GM13976 (cell line): ENCODE results near the gene AQP12B.
"Not testable (repeated sequence)": the region's sequence is repeated elsewhere in the genome, so short reads cannot be mapped to it uniquely, and the experiment has no call there.

ENCODE experiments used
- DNase-seq: peaks from one replicate; pipeline ENCODE4 v3.0.0; 2012; ENCODE audit warnings: low spot score
- in situ Hi-C: fragments of 300-500 bp; cut with MboI; formaldehyde crosslinking; loops from one replicate; pipeline ENCODE4 v1.12.0; 2022; ENCODE audit warnings: low sequenced_read_pairs, mixed read lengths, inconsistent platforms; ENCODE audit not compliant: unreplicated experiment
- TF ChIP-seq, protein P1 (sequence below): IDR thresholded peaks from 2 replicates; pipeline ENCODE4 v1.5.1; 2012; ENCODE audit warnings: borderline replicate concordance, mild to moderate bottlenecking; ENCODE audit not compliant: insufficient read depth; ENCODE audit errors: extremely low read depth, missing control alignments, control extremely low read depth

Gene AQP12B, protein sequence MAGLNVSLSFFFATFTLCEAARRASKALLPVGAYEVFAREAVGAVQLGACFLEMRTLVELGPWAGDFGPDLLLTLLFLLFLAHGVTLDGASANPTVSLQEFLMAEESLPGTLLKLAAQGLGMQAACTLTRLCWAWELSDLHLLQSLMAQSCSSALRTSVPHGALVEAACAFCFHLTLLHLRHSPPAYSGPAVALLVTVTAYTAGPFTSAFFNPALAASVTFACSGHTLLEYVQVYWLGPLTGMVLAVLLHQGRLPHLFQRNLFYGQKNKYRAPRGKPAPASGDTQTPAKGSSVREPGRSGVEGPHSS

DNA sequence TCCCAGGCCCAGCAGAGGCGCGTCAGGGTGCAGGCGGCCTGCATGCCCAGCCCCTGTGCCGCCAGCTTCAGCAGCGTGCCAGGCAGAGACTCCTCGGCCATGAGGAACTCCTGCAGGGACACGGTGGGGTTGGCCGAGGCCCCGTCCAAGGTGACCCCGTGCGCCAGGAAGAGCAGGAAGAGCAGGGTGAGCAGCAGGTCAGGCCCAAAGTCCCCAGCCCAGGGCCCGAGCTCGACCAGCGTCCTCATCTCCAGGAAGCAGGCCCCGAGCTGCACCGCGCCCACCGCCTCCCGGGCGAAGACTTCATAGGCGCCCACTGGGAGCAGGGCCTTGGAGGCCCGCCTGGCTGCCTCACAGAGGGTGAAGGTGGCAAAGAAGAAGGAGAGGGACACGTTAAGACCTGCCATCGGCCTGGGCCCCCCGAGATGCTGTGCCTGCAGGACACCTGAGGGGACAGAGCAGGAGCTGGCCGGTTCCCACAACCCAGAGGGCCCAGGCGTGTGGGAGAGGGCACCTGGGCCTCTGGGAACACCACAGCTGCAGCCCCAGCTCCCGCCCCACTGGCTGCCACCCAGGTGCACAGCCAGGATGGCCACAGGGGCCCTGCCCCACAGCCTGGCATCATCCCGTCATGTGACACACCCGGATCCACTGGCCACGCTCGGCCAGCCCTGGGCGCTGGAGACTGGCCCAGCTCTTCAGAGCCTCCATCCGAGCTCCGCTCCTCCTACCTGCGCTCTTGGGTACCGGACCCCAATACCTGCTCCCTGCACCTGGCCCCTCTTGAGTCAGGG, at the start of gene AQP12B:
Gene AQP12B (minus strand): TSS at position 455 of the 794 bp plus-strand sequence. CDS start 48 bp downstream, at position 407.
- in situ Hi-C loops, DNase-seq: not testable (repeated sequence)

DNA sequence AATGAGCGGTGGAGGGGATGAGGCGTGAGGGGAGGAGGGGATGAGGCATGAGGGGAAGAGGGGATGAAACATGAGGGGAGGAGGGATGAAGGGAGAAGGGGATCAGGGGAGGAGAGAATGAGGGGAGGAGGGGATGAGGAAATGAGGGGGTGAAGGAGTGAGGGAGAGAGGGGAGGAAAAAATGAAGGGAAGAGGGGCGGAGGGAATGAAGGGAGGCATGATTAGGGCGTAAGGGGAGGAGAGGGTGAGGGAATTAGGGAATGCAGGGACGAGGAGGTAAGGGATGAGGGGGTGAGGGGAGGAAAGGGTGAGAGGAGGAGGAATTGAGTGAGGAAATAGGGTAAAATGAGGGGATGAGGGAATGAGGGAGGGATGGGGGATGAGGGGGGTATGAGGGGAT, 49.5 kb upstream of the AQP12B start:
- no peak for DNase-seq
- TF ChIP-seq, protein P1, sequence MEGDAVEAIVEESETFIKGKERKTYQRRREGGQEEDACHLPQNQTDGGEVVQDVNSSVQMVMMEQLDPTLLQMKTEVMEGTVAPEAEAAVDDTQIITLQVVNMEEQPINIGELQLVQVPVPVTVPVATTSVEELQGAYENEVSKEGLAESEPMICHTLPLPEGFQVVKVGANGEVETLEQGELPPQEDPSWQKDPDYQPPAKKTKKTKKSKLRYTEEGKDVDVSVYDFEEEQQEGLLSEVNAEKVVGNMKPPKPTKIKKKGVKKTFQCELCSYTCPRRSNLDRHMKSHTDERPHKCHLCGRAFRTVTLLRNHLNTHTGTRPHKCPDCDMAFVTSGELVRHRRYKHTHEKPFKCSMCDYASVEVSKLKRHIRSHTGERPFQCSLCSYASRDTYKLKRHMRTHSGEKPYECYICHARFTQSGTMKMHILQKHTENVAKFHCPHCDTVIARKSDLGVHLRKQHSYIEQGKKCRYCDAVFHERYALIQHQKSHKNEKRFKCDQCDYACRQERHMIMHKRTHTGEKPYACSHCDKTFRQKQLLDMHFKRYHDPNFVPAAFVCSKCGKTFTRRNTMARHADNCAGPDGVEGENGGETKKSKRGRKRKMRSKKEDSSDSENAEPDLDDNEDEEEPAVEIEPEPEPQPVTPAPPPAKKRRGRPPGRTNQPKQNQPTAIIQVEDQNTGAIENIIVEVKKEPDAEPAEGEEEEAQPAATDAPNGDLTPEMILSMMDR: no peak
- in situ Hi-C loops: no loop called here

DNA sequence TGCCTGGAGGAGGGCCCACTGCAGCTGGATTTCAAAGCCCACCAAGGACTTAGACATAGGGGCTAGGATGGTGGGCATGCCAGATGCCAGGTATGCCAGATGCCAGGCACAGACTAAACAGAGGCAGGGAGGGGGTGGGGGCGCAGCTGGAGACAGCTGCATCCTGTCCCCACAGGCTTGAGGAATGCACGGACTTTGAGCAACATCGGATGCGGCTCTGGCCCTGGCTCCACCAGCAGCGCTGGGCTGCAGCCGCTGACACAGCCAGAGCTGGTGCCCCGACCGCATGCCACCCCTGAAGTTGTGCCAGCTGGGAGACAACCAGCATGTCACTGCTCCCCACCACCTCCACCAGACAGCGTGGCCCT, 48.5 kb upstream of the AQP12B start:
- no peak for DNase-seq
- TF ChIP-seq, protein P1: no peak
- in situ Hi-C loops: no loop called here

DNA sequence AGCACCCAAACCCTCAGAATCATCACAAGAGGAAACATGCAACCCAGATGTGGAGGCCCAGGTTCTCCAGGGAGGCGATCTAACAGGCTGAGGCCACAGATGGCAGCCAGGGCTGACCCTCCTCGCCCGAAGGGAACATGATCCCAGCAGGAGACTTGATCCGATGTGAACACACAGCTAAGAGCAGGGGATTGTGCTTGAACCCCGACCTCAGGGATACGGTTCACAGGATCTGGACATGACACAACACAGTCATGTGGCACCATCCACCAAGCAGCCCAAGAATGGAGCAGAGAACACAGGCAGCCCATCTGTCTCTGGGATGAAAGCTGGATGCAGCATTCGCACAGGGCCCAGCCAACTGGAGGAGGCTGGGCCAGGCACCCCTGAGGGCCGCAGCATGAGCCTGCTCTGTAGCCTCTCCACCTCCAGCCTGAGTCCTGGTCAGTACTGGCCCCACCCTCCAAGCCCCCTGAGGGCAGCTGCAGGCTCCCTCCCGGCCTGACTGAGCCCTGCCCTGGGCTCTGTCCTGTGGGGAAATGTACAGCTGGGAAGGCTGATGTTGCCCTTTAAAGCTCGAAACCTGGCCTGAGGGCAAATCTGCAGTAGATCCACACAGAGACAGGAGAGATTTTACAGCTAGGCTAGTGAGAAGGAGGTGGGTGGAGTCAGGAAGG, 48.0 kb upstream of the AQP12B start:
- TF ChIP-seq, protein P1: no peak
- no peak for DNase-seq
- in situ Hi-C loops: no loop called here

DNA sequence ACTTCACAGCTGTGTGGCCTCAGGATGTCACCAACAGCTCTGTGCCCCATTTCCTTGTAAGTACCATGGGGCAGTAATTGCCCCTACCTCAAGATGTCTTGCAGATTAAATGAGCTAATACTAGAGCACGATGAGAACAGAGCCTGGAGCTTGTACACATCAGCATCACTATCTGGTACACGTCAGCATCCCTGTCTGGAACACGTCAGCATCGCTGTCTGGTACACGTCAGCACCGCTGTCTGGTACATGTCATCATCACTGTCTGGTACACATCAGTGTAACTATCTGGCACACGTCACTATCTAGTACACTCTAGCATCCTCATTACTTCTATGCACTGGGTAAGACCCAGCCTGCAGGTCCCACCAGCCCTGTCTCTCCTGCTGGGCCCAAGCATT, 46.1 kb upstream of the AQP12B start:
- in situ Hi-C loops: no loop called here

DNA sequence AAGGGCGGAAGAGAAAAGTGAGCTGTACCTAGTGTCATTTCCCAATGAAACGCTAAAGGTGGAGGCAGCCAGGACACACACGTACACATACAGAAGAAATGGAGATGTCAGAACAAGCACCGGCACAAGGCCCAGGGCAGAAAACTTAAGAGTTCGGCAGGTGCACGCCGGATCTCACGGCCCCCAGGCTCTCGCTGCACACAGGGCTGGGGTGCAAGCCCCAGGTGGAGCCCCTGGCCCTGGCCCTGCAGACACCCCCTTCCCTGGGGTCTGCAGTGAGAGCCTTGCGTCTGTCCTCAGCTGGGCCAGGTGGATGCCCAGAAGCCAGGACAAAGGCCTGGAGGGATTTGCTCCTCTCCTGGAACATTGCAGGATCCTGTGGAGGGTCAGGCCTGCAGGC, 45.7 kb upstream of the AQP12B start:
- in situ Hi-C loops: no loop called here
- no peak for DNase-seq
- TF ChIP-seq, protein P1: no peak

More for the DNA sequence above, 46.1 kb upstream of the AQP12B start:
- TF ChIP-seq, protein P1: no peak
- no peak for DNase-seq
